ENCODE results near the gene DGKI.

The DGKI gene

DNA sequence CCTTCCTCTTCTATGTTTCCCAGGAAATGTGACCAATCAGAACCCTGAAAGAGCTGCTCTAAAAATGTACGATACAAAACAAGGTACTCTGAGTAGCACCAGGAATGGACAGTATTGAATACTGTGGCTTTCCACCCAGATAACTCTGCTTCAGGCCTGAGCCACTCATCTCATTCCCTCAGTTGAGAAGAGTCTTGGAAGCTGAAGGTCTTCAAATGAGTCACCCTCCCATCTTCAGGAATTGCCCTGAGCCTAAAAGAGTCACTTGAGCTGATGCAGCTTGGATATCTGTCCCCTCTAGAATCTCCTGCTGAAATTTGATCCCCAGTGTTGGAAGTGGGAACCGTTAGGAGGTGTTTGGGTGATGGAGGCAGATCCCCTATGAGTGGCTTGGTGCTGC, 210.4 kb downstream of the DGKI start:
- DNase-seq = no peak

DNA sequence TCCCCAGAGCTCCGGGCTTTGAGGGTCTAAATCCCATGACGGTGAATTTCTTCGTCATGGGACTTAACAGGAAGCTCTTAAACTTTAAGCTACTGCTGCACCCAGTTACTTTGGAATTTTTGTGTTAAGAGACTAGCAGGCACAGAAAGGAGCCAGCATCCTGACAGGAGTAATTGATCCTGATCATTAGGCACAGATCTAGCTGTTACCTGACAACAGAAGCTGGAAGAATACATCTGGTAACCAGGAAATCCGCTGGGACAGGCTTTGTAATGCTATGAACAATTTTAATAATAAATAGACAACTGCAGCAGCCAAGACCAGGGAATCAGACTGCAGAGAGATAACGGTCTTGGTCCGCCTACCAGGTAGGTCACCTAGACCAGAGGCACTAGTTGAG, 210.9 kb downstream of the DGKI start:
- no peak for DNase-seq

DNA sequence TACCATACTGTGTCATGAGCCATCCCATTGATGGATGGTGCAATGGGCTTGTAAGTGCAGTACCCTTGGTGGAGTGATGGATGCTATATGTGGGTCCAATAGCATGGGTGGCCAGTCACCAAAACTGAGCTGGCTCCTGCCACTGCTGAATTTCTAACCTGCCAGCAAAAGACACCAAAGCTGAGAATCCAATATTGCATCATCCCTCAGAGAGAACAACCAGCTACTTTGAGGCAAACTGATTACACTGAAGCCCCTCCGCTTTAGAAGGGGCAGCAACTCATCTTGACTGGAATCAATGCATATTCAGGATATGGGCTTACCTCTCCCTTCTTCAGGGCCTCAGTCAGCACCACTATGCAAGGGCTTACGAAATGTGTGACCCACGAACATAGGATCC, 211.6 kb downstream of the DGKI start:
- DNase-seq = no peak

DNA sequence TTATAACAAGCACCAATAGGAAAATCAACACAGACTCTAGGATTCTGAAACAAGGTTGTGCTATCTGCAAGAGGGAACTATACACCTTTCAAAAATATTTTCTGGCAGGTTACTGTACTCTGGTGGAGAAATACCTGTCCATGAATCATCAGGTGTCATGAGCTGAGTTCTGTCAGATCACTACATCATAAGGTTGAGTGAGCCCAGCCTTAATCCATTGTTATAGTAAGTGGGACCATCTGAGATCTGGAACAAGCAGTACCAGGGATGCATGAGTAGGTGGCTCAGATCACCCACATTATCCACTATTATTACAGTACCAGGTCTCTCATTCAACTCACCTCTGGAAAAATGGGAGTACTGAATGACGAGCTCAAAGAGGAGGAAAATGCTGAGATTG, 212.4 kb downstream of the DGKI start:
- DNase-seq = no peak

DNA sequence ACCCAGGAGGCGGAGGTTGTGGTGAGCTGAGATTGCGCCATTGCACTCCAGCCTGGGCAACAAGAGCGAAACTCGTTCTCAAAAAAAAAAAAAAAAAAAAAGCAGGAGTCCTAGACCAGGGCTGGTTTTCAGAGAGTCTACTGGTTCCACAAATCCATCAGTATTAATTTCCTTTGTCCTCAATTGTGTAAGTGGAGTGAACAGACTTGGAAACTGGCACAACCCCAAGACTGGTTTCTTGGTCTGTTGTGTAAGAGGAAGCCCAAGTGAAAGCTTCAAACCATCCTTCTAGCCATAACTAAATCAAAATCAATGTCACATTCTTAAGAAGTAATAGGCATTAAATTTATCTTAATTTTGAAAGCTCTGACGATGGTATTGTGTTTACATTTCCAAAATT, 213.6 kb downstream of the DGKI start:
- DNase-seq = no peak

DNA sequence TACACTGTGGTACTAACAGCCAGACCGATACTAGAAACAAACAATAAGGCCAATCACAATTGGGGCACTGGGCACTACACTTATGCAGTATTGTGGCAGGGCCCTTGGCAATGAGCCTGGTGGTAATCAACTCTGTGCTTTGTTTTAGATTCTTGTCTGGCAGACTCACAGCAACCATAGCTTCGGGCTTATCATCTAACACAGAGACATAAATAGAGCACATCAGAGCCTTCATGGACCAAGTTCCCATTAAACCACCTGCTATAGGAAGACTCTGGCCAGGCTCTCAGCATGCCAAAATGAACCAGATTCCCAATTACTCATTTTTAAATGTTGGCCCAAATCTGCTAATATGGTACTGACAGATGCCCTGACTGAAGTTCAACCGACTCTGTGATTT, 218.6 kb downstream of the DGKI start:
- DNase-seq = peak; percentile 13

DNA sequence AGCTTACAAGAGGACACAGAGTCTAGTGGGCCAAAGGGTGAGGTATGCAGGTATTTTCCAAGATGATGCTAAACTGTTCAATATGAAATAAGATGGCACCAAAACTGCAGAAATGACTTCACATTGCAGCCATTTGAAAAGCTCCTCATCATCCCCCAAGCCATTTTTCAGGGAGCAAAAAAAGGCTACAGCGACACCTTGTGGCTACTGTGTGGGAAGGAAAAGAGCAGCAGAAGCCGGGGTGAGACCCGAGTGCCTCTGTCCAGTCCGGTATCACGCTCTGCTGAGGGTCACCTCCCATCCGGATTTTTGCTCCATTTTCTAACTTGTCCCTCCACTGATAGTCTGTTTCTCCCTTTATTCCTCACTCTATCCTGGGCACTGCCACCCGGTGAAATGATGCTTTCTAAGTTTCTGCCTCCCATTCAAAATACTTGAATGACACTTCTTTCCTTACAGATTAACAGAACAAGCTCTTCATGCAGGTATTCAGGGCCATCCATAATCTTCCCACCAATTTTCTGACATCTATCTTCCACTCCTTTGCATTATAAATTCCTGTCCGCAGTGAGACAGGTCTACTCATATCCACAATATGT, 220.2 kb downstream of the DGKI start:
- peak; percentile 36 for DNase-seq

DNA sequence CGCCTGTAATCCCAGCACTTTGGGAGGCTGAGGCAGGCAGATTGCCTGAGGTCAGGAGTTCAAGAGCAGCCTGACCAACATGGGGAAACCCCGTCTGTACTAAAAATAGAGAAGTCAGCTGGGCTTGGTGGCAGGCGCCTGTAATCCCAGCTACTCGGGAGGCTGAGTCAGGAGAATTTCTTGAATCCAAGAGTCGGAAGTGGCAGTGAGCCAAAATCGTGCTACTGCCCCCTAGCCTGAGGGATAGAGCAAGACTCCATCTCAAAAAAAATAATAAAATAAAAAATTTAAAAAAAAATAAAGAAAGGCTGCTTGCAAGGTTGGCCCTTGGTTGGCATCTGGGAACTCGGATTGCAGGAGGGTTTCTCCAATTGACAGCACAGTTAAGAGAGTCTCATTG, 221.6 kb downstream of the DGKI start:
- DNase-seq = no peak

DNA sequence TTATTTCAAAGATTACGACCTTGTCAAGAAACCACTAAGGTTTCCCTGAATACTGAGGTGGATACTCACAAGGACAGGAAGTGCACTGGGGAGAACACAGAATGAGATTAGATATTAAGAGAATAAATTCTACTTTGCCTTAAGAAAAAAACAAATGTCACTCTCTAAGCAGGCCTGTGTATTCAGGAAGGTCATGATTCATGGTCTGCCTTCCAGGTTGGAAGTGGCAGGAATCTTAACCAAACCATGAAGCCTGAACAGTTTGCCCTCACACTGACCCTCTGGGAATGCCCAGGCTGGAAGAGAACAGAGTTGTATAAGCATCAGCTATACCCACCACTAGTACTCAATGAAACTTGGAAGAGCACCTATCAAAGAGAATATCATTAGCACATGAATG, 227.6 kb downstream of the DGKI start:
- DNase-seq = no peak

DNA sequence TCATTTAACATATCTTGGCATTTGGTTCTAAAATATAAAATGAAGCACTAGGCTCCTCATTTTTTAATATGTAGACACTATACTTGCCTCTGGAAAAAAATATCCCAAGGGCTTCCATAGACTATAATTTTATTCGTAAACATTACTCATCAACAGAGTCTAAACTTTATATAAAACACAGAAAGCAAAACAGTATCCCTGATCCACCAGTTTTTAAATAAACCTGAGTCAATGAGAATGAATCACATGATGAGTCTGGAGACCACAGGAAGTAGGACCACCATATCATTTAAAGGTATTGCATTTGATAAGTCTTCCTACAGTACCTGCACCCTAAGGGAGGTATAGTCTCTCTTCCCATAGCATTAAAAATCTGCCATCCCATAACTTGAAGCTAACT, 228.0 kb downstream of the DGKI start:
- no peak for DNase-seq

DNA sequence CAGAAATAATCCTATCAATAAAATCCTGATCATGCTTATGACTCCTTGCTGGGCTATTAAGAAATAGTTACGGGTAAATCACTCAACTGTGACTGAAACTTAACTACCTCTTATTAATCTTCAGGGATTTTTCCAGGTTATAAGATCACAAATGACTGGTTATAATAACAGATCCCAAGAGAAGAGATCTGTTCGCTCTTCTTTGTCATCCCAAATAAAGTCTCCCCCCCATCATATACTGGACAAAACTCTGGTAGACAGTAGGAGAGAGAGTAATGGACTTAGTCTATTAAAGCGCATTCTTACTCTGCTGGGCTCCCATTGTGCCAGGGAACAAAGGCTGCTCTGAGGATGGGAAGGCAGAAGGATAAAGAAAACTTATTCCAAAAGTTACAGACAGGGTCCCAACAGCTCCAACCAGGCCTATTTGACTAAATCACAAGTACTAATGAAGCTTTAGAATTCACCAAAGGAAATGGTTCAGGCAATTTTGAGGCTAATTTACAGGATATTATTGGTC, 233.7 kb downstream of the DGKI start:
- no peak for DNase-seq

DNA sequence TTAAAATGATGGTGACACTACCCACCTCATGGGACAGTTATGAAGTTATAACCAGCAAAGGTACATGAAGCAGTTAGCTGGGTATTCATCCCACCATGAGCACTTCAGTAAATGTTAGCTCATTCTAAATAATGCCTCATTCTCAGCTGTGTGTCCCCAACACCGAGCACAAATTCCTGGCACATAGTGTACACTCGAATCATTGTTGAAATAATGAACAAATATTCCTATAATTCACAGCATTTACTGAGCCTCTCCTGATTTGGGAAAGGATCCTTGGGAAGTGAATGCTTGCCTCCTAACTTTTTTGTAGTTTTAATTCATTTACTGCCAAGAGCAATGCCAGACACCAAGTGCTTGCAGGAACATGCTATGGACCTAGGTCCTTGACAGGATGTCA, 235.2 kb downstream of the DGKI start:
- no peak for DNase-seq

DNA sequence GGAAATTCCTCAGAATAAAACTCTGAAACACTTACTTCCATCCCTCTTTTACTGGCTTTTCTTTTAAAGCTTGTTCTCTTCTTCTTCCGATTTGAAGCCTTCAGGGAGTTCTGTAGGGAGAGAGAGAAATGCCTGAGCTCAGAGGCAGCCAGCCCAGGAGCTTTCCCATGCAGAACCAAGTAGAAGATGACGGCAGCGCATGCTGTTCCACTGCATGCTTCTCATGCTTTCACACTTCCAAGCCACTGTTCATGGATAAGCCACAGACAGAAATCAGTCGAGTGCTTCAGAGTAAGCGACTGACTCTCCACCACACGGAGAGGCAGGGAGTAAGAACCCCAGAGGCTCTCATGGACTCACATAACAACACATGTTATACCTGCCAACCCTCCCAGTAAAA, 237.3 kb downstream of the DGKI start:
- DNase-seq = no peak

DNA sequence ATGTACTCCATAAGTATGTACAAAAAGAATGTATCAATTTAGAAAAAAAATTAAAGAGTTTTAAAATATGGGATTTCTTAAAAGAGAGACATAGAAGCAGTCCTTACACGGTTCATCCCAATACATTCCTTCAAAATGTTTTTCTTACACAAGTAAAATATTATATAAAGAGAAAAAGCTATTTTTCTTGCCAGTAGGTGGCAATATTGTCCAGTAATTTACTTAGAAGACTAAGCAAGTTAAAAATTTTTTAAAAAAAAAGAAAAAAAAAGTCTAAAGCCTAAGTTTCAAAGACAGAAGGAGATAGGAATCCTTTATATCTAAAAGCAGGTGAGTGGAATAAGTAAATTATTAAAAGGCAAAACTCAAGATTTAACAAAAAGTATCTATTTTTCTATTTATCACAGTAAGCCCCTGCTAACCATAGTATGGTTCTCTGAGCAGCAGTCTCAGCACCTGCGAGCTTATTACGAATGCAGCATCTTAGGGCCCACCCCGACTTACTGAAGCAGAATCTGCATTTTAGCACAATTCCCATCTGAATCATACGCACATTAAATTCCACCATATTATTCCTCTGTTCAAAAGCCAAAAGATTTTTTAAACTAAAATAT, 240.6 kb downstream of the DGKI start:
- DNase-seq = peak; percentile 25

DNA sequence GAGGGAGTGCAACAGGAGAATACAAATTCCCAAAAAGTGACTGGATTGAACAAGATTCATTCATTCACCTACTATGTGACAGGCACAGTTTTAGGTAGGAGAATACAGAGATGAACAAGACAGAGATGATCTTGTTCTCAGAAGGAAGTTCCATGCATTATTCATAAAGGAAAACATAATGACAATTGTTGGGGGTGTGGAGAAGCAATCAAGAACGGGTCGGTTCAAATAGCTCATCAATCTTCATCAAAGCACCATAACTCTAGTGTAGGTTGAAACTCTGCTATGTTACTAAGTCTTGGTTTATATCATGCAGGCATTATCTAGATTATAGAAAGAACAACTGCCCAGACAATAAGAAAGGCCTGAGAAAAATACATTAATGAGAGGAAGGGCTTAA, 243.7 kb downstream of the DGKI start:
- no peak for DNase-seq

DNA sequence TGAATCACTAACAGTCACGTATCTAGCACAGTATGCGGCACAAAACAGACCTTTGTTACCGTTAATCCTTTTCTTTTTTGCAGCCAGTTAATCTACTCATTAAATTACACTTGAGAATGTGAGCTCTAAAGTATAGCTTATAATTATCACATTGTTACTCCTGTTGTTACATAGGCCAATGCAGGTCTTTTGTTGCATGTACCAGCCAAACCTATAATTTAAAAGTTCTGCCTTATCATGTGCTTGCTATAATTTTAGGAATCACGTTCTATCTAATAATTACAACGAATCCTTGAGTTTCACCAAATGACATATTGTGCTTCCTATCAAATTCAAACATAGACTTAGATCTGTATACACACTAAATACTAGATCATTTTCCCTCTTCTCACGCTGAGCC, 245.1 kb downstream of the DGKI start:
- peak; percentile 20 for DNase-seq

DNA sequence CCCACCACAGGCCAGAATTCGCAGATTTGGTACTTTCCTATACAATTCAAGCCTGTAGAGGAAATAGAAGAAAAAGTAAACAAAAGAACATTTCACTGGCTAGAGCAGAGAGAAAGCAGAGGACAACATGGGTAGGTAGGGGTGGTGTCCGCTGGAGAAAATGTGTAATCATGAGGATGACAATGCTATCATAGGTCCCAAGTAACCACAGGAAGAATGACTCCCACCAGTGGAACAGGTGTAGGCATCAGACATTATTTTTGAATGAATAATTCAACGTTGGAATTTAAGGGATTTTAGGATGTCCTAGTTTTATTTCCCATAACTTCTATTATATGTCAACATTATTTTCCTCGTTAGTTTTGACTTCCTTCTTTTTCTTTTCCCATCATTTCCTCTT, 248.9 kb downstream of the DGKI start:
- no peak for DNase-seq

DNA sequence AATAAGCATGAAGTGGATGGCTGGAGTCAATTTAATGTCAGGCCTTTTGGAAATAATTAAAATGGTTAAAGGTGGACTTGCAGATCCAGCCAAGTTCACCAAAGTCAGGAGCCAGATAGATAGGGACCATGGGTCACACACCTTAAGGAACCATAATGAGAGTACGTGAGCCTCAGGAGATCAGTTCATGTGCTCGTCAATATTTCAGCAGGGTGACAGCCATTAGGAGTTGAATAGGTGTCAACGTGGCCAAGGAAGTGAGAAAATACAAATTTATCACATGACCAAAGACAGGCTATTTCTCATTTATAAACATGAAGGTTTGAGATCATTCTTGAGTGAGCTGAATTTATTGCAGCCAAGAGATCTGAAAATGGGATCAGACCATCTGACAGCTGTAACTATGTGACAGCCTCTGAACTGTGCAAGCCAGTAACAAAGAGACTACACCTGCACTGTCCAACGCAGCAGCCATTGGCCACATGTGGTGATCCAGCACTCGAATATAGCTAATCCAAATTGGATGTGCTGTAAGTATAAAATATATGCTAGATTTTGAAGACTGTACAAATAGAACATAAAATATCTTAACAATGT, 253.6 kb downstream of the DGKI start:
- DNase-seq = no peak

DNA sequence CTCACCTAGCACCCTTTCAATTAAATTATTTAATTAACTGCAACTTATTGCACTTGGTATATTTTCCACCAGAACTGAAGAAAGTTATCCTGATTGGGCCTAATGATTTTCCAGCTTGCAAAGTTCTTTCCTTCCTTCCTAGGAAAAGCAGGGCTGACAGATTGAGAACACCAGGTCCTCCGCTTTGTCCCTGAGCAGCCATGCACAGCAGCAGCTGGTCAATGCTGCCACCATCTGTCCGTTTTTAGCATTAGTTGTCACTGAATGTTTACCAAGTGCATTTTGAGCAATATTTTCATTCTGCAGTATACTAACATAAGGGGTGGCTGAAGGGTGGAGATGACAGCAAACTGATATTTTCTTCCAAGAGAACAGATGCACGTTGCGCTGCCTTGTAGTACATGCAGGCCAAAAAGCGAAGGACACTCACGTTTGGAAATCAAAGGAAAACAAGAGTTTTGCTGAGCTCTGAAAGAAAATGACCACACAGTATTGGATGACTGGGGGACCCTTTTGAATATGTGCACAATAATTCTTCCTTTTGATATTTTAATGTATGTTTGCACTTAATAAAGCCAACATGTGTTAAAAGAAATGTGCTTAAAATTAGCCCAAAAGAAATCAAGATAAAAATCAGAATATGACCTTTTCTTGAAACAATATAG, 254.4 kb downstream of the DGKI start:
- peak; percentile 37 for DNase-seq

DNA sequence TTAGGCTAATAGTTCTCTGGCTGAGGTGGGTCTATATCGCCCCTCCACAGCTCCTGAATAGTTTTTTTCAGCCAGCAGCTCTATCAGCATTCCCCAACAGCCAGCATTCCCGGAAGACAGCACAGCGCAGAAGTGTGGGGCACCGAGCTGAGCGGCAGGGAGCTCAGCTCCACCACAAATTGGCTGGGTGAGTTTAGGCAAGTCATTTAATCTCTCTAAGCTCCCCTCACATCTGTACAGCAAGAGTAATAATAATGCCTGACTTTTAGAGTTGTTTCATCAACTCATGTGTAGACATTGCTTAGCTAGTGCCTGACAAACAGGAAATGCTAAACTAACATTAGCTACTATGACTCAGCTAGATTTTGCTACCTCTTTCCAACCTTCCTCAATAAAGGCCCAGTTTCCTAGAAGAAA, 255.3 kb downstream of the DGKI start:
- no peak for DNase-seq

DNA sequence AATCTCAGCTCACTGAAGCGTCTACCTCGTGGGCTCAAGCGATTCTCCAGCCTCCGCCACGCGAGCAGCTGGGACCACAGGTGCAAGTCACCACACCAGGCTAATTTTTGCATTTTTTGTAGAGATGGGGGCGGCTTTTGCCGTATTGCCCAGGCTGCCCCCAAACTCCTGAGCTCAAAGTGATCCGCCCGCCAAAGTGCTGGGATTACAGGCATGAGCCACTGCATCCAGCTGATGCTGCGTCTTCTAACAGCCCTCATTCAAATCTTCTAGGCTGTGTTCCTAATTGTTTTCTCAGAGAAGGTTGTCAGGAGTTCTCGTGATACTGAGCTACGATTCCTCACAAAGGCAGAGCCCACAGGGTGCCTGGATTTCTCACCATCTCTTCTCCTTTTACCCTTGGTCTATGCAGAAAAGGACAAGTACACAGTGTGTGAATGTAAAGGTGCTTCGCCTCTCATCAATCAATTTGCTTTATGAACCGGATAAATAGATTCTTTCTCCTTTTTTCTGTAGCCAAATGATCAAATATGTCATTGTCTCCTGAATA, 255.9 kb downstream of the DGKI start:
- DNase-seq = no peak

DNA sequence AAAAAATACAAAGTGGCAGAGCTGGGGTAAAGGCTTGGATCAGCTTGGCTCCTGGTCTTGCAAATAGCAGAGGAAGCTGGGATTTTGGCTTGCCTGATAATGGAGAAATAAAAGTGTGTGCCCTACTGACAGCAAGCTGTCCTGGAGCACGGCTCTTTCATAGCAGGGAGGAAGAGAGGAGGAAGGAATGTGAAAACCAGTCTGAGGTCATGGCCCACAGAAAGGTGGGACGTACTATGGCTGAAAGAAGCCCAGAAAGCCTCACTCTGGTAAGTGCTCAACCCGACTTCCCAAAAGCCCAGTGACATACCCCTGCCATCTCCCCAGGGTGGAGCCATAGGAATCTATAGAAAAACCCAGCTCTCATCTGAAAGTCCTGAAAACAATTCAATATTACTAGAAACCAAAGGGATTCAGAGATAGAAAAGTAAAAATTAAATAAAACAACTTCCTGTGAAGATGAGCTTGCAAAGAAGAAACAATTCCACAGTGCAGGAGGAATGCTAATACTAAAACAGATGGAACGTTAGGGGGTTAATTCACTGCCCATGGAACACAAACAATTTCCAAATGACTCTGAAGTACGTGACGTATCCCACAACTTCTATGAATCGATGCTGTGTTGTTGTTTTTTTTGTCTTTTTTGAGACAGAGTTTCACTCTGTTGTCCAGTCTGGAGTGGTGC, 256.6 kb downstream of the DGKI start:
- no peak for DNase-seq

DNA sequence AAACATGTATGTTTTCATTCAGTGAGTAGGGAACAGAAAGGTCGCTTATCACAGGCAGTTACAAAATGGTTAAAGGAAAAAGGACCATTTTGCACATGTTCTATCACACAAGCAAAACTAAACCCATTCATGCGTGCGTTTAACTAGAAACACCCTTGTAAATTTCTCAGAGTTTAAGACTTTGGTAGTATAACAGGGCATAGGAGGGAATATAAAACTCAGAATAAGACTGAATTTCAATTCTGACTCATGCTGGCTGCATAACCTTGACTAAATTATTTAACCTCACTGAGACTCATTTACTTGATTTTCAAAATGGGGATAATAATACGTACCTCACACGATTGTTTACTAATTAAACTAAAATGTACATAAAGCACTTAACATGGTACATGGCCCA, 259.4 kb downstream of the DGKI start:
- no peak for DNase-seq
